HG03469 (cell line): ENCODE measurements around the gene VPS33B.

ENCODE experiments used
- ATAC-seq: cut with Tn5 transposase; IDR thresholded peaks from one replicate; pipeline ENCODE4 v1.9.1; 2021; ENCODE audit warnings: mild to moderate bottlenecking, moderate library complexity, moderate number of reproducible peaks; ENCODE audit not compliant: unreplicated experiment

VPS33B gene

DNA sequence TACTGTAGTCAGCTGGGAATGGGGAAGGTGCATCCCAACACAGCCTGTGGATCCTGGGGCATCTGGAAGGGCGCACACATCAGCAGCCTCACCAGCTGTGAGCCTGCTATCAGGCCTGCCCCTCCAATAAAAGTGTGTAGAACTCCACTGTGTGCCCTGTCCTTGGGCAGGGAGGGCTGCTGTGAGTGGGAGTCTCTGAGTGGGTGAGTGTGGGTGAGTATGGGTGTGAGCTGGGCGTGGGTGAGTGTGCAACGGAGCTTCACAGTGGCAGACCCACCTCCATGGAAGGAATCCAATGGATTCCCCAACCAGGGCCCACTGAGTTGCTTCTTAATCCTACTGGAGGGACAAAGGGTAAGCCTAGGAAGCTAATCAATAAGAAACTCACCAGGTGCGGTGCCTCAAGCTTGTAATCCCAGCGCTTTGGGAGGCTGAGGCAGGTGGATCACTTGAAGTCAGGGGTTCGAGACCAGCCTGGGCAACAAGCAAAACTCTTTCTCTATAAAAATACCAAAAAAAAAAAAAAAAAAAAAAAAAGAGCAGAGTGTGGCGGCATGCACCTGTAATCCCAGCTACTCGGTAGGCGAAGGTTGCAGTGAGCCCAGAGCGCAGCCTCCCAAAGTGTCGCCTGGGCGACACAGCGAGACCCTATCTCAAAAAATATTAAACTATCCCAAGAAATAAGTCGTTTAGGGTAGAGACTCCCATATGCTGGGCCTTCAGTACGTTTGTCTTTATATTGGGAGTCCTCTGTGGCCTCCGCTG lies 68.3 kb downstream of the VPS33B start:
- no peak for ATAC-seq

DNA sequence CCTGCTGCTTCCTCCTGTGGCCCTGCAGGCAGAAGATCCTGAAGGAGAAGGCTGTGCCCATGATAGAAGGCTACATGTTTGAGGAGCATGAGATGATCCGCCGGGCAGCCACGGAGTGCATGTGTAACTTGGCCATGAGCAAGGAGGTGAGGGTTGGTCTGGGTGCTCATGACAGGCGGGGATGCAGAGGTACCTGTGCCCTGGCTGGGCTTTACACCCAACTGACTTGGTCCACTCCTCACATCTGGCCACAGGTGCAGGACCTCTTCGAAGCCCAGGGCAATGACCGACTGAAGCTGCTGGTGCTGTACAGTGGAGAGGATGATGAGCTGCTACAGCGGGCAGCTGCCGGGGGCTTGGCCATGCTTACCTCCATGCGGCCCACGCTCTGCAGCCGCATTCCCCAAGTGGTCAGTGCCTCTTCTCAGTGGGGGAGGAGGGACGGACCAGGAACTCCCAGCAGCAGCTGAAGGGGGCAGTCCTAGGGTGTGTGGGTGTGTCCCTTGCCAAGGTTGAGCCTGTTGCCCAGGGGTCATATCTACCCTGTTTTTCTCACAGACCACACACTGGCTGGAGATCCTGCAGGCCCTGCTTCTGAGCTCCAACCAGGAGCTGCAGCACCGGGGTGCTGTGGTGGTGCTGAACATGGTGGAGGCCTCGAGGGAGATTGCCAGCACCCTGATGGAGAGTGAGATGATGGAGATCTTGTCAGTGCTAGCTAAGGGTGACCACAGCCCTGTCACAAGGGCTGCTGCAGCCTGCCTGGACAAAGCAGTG lies 69.3 kb downstream of the VPS33B start:
- no peak for ATAC-seq

DNA sequence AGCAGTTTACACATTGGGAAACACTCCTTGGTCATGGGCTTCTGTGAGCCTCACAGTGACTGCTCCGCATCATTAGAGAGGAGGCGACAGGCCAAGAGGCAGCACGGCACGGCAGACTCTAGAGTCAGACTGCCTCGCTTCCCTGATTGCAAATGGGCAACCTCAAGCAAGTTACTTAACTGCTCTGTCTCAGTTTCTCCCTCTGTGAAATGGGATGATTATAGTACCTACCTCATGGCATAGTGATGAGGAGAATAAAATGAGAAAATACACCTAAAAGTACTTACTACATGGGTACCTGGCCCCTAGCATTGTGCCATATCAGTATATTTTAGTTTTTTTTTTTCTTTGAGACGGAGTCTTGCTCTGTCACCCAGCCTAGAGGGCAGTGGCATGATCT lies 71.7 kb downstream of the VPS33B start:
- no peak for ATAC-seq

DNA sequence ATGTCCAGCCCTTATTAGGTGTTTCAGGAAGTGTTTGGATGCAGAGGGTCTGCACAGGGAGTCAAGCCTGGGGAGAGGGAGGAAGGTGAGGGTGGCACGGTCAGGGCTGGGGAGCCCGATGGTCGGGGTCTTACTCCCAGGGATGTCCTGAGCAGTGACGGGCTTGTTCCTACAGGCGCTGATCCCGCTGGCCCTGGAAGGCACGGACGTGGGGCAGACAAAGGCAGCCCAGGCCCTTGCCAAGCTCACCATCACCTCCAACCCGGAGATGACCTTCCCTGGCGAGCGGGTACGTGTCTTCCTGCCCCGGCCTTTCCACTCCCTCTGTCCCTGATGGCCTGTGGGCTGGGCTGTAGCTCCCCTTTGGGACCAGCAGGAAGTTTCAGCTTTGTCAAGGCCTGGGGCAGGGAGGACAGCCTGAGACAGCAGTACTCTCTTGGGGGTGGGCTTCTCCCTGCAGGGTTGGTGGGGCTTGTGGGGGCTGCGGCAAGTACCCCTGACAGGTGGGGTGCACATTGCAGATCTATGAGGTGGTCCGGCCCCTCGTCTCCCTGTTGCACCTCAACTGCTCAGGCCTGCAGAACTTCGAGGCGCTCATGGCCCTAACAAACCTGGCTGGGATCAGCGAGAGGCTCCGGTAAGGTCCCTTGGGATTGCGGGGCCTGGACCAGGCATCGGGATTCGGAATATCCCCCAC lies 72.3 kb downstream of the VPS33B start:
- no peak for ATAC-seq
